ENCODE results near the gene ARID5B. TPM values are rescaled to one million over a fixed set of nuclear protein-coding genes. Genes with fewer than 3 reads are reported as not detected.

Gene ARID5B
- total RNA-seq, 1 experiment from 2014 or later = 2.3 TPM

DNA sequence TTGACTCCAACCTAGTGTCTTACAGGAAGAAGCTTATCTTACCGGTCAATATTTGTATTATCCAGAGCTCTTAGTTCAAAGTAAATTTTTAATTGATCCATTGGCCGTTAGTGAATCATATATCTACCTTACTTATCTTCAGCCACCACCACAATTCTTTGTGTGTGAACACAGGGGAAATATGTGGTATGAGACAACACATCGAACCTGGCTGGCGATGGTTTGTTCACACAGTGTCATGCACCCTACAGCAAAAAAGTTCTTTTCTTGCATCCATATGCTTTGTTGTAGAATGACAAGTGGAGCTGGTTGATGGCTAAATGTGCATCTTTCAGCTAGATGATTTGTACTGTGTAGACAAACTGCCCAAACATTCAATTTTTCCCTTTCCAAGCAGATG lies 65.8 kb downstream of the ARID5B start:
- Mint-ChIP-seq H3K27me3 (ENCODE audit: low read depth) (no peaks in the 10 kb centered on the region), H3K9me3 (no peaks in the 10 kb centered on the region), H3K4me3 (no peak overlapping the region), H3K36me3 (no peaks in the 10 kb centered on the region), H3K27ac (no peak overlapping the region), H3K4me1 (peaks cover 27% of the 10 kb centered on the region)
- DNase-seq (ENCODE audit: low spot score) (no peak), ATAC-seq (no peak)
- ChIA-PET POLR2A (no interaction called here), CTCF (no interaction called here)
- TF ChIP-seq, protein P1, sequence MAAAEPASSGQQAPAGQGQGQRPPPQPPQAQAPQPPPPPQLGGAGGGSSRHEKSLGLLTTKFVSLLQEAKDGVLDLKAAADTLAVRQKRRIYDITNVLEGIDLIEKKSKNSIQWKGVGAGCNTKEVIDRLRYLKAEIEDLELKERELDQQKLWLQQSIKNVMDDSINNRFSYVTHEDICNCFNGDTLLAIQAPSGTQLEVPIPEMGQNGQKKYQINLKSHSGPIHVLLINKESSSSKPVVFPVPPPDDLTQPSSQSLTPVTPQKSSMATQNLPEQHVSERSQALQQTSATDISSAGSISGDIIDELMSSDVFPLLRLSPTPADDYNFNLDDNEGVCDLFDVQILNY (CRISPR knock-in tag; IDR thresholded peaks at IDR 0.05) = no peak
- TF ChIP-seq, protein P2, sequence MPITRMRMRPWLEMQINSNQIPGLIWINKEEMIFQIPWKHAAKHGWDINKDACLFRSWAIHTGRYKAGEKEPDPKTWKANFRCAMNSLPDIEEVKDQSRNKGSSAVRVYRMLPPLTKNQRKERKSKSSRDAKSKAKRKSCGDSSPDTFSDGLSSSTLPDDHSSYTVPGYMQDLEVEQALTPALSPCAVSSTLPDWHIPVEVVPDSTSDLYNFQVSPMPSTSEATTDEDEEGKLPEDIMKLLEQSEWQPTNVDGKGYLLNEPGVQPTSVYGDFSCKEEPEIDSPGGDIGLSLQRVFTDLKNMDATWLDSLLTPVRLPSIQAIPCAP (CRISPR knock-in tag; IDR thresholded peaks at IDR 0.05) = no peak
- TF ChIP-seq, protein P3, sequence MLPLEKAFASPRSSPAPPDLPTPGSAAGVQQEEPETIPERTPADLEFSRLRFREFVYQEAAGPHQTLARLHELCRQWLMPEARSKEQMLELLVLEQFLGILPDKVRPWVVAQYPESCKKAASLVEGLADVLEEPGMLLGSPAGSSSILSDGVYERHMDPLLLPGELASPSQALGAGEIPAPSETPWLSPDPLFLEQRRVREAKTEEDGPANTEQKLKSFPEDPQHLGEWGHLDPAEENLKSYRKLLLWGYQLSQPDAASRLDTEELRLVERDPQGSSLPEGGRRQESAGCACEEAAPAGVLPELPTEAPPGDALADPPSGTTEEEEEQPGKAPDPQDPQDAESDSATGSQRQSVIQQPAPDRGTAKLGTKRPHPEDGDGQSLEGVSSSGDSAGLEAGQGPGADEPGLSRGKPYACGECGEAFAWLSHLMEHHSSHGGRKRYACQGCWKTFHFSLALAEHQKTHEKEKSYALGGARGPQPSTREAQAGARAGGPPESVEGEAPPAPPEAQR (CRISPR knock-in tag; IDR thresholded peaks at IDR 0.05) = no peak
- TF ChIP-seq ZNF121 (CRISPR knock-in tag; IDR thresholded peaks at IDR 0.05) (no peak), ESRRA (CRISPR knock-in tag; IDR thresholded peaks at IDR 0.05; ENCODE audit: borderline replicate concordance) (no peak), ZNF263 (CRISPR knock-in tag; IDR thresholded peaks at IDR 0.05; ENCODE audit: low read depth) (no peak), RELA (CRISPR knock-in tag; IDR thresholded peaks at IDR 0.05; ENCODE audit: borderline replicate concordance) (no peak)
- TF ChIP-seq, protein P4, sequence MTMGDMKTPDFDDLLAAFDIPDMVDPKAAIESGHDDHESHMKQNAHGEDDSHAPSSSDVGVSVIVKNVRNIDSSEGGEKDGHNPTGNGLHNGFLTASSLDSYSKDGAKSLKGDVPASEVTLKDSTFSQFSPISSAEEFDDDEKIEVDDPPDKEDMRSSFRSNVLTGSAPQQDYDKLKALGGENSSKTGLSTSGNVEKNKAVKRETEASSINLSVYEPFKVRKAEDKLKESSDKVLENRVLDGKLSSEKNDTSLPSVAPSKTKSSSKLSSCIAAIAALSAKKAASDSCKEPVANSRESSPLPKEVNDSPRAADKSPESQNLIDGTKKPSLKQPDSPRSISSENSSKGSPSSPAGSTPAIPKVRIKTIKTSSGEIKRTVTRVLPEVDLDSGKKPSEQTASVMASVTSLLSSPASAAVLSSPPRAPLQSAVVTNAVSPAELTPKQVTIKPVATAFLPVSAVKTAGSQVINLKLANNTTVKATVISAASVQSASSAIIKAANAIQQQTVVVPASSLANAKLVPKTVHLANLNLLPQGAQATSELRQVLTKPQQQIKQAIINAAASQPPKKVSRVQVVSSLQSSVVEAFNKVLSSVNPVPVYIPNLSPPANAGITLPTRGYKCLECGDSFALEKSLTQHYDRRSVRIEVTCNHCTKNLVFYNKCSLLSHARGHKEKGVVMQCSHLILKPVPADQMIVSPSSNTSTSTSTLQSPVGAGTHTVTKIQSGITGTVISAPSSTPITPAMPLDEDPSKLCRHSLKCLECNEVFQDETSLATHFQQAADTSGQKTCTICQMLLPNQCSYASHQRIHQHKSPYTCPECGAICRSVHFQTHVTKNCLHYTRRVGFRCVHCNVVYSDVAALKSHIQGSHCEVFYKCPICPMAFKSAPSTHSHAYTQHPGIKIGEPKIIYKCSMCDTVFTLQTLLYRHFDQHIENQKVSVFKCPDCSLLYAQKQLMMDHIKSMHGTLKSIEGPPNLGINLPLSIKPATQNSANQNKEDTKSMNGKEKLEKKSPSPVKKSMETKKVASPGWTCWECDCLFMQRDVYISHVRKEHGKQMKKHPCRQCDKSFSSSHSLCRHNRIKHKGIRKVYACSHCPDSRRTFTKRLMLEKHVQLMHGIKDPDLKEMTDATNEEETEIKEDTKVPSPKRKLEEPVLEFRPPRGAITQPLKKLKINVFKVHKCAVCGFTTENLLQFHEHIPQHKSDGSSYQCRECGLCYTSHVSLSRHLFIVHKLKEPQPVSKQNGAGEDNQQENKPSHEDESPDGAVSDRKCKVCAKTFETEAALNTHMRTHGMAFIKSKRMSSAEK (CRISPR knock-in tag; IDR thresholded peaks at IDR 0.05; ENCODE audit: borderline replicate concordance) = no peak
- TF ChIP-seq, protein P5, sequence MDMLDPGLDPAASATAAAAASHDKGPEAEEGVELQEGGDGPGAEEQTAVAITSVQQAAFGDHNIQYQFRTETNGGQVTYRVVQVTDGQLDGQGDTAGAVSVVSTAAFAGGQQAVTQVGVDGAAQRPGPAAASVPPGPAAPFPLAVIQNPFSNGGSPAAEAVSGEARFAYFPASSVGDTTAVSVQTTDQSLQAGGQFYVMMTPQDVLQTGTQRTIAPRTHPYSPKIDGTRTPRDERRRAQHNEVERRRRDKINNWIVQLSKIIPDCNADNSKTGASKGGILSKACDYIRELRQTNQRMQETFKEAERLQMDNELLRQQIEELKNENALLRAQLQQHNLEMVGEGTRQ (CRISPR knock-in tag; IDR thresholded peaks at IDR 0.05) = no peak
- TF ChIP-seq, protein P6, sequence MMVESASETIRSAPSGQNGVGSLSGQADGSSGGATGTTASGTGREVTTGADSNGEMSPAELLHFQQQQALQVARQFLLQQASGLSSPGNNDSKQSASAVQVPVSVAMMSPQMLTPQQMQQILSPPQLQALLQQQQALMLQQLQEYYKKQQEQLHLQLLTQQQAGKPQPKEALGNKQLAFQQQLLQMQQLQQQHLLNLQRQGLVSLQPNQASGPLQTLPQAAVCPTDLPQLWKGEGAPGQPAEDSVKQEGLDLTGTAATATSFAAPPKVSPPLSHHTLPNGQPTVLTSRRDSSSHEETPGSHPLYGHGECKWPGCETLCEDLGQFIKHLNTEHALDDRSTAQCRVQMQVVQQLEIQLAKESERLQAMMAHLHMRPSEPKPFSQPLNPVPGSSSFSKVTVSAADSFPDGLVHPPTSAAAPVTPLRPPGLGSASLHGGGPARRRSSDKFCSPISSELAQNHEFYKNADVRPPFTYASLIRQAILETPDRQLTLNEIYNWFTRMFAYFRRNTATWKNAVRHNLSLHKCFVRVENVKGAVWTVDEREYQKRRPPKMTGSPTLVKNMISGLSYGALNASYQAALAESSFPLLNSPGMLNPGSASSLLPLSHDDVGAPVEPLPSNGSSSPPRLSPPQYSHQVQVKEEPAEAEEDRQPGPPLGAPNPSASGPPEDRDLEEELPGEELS (CRISPR knock-in tag; IDR thresholded peaks at IDR 0.05) = no peak

DNA sequence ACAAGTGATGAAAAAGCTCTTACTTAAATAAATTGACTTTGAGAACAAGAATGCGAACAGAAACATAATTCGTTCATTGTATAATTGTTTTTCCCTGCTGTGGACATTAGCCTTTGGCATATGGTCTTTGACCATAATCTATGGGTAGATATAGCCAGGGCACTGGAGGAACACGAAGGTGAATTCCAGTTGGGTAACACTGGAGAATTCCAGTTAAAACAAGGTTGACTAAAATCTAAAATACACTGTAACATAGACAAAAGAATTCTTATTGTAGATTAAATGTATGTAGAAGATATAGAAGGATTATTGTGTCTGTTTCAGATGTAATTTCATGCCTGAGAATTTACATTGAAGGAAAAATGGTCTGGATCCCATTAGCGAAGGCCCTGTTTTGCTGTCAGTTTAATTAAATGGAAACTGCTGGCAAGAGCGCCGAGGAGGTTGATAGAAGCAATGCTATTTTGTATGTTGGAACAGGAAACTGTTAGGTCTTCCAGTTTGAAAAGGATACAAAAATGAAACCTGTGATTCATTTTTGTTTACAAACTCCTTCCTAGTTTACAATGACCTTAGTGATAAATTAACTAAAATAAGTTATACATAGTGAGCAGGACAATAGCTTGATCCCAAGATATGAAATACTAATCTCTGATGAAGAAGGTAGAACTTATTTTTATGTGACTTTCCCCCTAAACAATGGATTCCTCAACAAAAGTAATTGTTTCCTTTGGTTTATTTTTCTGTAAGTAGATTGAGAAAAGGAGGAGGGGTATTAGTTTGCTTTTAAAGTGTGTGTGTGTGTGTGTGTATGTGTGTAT lies 68.9 kb downstream of the ARID5B start:
- Mint-ChIP-seq H3K36me3 (no peaks in the 10 kb centered on the region), H3K9me3 (no peaks in the 10 kb centered on the region), H3K4me3 (no peak overlapping the region), H3K27me3 (ENCODE audit: low read depth) (no peaks in the 10 kb centered on the region), H3K27ac (no peak overlapping the region), H3K4me1 (peaks cover 19% of the 10 kb centered on the region)
- ATAC-seq = no peak
- CTCF ChIA-PET = no interaction called here
- TF ChIP-seq GABPB1 (CRISPR knock-in tag; IDR thresholded peaks at IDR 0.05) = no peak
- no peak for TF ChIP-seq ZNF671 (CRISPR knock-in tag; IDR thresholded peaks at IDR 0.05)
- no peak for TF ChIP-seq NR2C2 (CRISPR knock-in tag; IDR thresholded peaks at IDR 0.05)
- TF ChIP-seq SOX15 (CRISPR knock-in tag; IDR thresholded peaks at IDR 0.05) = no peak
- TF ChIP-seq KAT7 (CRISPR knock-in tag; IDR thresholded peaks at IDR 0.05; ENCODE audit: borderline replicate concordance) = no peak
- TF ChIP-seq, protein P7, sequence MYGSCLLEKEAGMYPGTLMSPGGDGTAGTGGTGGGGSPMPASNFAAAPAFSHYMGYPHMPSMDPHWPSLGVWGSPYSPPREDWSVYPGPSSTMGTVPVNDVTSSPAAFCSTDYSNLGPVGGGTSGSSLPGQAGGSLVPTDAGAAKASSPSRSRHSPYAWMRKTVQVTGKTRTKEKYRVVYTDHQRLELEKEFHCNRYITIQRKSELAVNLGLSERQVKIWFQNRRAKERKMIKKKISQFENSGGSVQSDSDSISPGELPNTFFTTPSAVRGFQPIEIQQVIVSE (CRISPR knock-in tag; IDR thresholded peaks at IDR 0.05; ENCODE audit: borderline replicate concordance) = no peak
- TF ChIP-seq, protein P8, sequence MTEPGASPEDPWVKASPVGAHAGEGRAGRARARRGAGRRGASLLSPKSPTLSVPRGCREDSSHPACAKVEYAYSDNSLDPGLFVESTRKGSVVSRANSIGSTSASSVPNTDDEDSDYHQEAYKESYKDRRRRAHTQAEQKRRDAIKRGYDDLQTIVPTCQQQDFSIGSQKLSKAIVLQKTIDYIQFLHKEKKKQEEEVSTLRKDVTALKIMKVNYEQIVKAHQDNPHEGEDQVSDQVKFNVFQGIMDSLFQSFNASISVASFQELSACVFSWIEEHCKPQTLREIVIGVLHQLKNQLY (CRISPR knock-in tag; IDR thresholded peaks at IDR 0.05) = no peak
- no peak for DNase-seq (ENCODE audit: low spot score)
- POLR2A ChIA-PET = no interaction called here

Data from WTC11 (cell line).